Measurements from ENCODE around the gene CAMK2D. TPM values are rescaled to one million over a fixed set of nuclear protein-coding genes. Genes with fewer than 3 reads are reported as not detected.

The CAMK2D gene
- polyA plus RNA-seq, 3 donors, result 82.3 to 90.8 (median 86.6) TPM

GRCh38 chr4:113576947-113577678, 184.4 kb downstream of the CAMK2D start:
- DNase-seq (ENCODE audit: low read depth in 3 of 3, low spot score in 2 of 3), result no peak

GRCh38 chr4:113575401-113575800, 186.1 kb downstream of the CAMK2D start:
- no peak for DNase-seq (ENCODE audit: low read depth in 3 of 3, low spot score in 2 of 3)

- DNase-seq (ENCODE audit: low read depth in 3 of 3, low spot score in 2 of 3), result peak in 1 of 3 donors; percentile 41
Observed at GRCh38 chr4:113574636-113575103, 186.9 kb downstream of the CAMK2D start.

- no peak for DNase-seq (ENCODE audit: low read depth in 3 of 3, low spot score in 2 of 3)
Observed at GRCh38 chr4:113572620-113573019, 188.9 kb downstream of the CAMK2D start.

GRCh38 chr4:113566015-113566795, 195.3 kb downstream of the CAMK2D start:
- no peak for DNase-seq (ENCODE audit: low read depth in 3 of 3, low spot score in 2 of 3)

- DNase-seq (ENCODE audit: low read depth in 3 of 3, low spot score in 2 of 3), result no peak
Observed at GRCh38 chr4:113565702-113566012, 195.9 kb downstream of the CAMK2D start.

GRCh38 chr4:113564493-113564892, 197.0 kb downstream of the CAMK2D start:
- no peak for DNase-seq (ENCODE audit: low read depth in 3 of 3, low spot score in 2 of 3)

- DNase-seq (ENCODE audit: low read depth in 3 of 3, low spot score in 2 of 3), result no peak
Observed at GRCh38 chr4:113563691-113564378, 197.7 kb downstream of the CAMK2D start.

GRCh38 chr4:113561758-113562157, 199.8 kb downstream of the CAMK2D start:
- DNase-seq (ENCODE audit: low read depth in 3 of 3, low spot score in 2 of 3), result no peak

- DNase-seq (ENCODE audit: low read depth in 3 of 3, low spot score in 2 of 3), result no peak
Observed at GRCh38 chr4:113561092-113561491, 200.4 kb downstream of the CAMK2D start.

GRCh38 chr4:113560579-113560978, 201.0 kb downstream of the CAMK2D start:
- DNase-seq (ENCODE audit: low read depth in 3 of 3, low spot score in 2 of 3), result no peak

- no peak for DNase-seq (ENCODE audit: low read depth in 3 of 3, low spot score in 2 of 3)
Observed at GRCh38 chr4:113559947-113560346, 201.6 kb downstream of the CAMK2D start.

GRCh38 chr4:113556382-113557134, 205.0 kb downstream of the CAMK2D start:
- DNase-seq (ENCODE audit: low read depth in 3 of 3, low spot score in 2 of 3), result no peak

GRCh38 chr4:113555868-113556267, 205.7 kb downstream of the CAMK2D start:
- no peak for DNase-seq (ENCODE audit: low read depth in 3 of 3, low spot score in 2 of 3)

- DNase-seq (ENCODE audit: low read depth in 3 of 3, low spot score in 2 of 3), result no peak
Observed at GRCh38 chr4:113553082-113553481, 208.5 kb downstream of the CAMK2D start.

GRCh38 chr4:113550510-113550909, 211.0 kb downstream of the CAMK2D start:
- no peak for DNase-seq (ENCODE audit: low read depth in 3 of 3, low spot score in 2 of 3)

GRCh38 chr4:113548303-113548702, 213.2 kb downstream of the CAMK2D start:
- DNase-seq (ENCODE audit: low read depth in 3 of 3, low spot score in 2 of 3), result no peak

- peak; percentile 76 to 80 (median 76) for DNase-seq (ENCODE audit: low read depth in 3 of 3, low spot score in 2 of 3)
Observed at GRCh38 chr4:113547487-113548042, 214.0 kb downstream of the CAMK2D start.

- DNase-seq (ENCODE audit: low read depth in 3 of 3, low spot score in 2 of 3), result no peak
Observed at GRCh38 chr4:113541933-113542332, 219.6 kb downstream of the CAMK2D start.

GRCh38 chr4:113540859-113541258, 220.7 kb downstream of the CAMK2D start:
- DNase-seq (ENCODE audit: low read depth in 3 of 3, low spot score in 2 of 3), result no peak
